ENCODE measurements around the gene SDHAF4.

DNA sequence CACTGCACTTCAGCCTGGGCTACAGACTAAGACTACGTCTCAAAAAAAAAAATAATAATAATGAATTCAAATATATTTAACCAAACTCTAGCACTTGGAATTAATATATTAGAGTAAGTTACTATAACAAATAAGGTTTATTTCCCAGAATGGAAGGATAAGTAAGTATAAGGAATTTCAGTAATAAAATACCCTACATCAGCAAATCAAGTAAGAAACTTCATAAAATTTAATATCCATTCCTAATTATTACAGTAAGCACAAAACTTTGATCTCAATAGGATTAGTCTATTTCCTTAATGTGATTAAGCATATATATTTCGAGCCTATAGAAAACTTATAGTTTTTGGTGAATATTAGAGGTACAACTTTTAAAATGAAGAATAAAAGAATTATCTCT is 36.7 kb upstream of the SDHAF4 start:
- TF ChIP-seq, protein P1, sequence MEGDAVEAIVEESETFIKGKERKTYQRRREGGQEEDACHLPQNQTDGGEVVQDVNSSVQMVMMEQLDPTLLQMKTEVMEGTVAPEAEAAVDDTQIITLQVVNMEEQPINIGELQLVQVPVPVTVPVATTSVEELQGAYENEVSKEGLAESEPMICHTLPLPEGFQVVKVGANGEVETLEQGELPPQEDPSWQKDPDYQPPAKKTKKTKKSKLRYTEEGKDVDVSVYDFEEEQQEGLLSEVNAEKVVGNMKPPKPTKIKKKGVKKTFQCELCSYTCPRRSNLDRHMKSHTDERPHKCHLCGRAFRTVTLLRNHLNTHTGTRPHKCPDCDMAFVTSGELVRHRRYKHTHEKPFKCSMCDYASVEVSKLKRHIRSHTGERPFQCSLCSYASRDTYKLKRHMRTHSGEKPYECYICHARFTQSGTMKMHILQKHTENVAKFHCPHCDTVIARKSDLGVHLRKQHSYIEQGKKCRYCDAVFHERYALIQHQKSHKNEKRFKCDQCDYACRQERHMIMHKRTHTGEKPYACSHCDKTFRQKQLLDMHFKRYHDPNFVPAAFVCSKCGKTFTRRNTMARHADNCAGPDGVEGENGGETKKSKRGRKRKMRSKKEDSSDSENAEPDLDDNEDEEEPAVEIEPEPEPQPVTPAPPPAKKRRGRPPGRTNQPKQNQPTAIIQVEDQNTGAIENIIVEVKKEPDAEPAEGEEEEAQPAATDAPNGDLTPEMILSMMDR (IDR thresholded peaks at IDR 0.05; ENCODE audit: insufficient read depth, low read length, poor library complexity, severe bottlenecking) = no peak
- TF ChIP-seq EZH2phosphoT487 (conservative IDR thresholded peaks at IDR 0.05; ENCODE audit: low read length) = no peak

Measured in SU-DHL-6 (cell line).